Gastroesophageal sphincter (tissue), 4 donors: Measurements from ENCODE around the gene AGBL5. TPM values are rescaled to one million over a fixed set of nuclear protein-coding genes. Genes with fewer than 3 reads are reported as not detected.

Experiments
- ATAC-seq: fragments of 150-250 bp; one replicate; pipeline ENCODE4 v1.9.1; 2016; ENCODE audit warnings: mild to moderate bottlenecking, moderate library complexity
- H3K27ac ChIP-seq, 4 donors: fragments of 200-600 bp; sonication (generic) in 3 of 4; 1 replicate in 3 of 4; 2 replicates in 1 of 4; pipeline ENCODE4 v1.5.1; 2016 to 2019
- H3K27me3 ChIP-seq: fragments of 200-600 bp; sonication (generic); one replicate; pipeline ENCODE4 v1.5.1; 2019
- H3K36me3 ChIP-seq, 2 donors: fragments of 200-600 bp; sonication (generic); one replicate each; pipeline ENCODE4 v1.5.1; 2019; ENCODE audit warnings: control low read depth in 1 of 2
- H3K4me1 ChIP-seq, 3 donors: fragments of 200-600 bp; sonication (generic); 1 replicate in 2 of 3; 2 replicates in 1 of 3; pipeline ENCODE4 v1.5.1; 2016 to 2019; ENCODE audit warnings: control low read depth in 2 of 3
- H3K4me3 ChIP-seq, 2 donors: fragments of 200-600 bp; sonication (generic); one replicate each; pipeline ENCODE4 v1.5.1; 2019; ENCODE audit warnings: mild to moderate bottlenecking in 1 of 2, moderate library complexity in 1 of 2
- H3K9me3 ChIP-seq, 3 donors: fragments of 200-600 bp; sonication (generic); one replicate each; pipeline ENCODE4 v1.5.1; 2017 to 2019; ENCODE audit warnings: control low read depth in 2 of 3
- CTCF ChIP-seq, 4 experiments: fragments of 200-600 bp in 2 of 4; fragments of 450-650 bp in 2 of 4; sonication (generic) in 1 of 4; IDR thresholded peaks; one replicate each; pipeline ENCODE4 v1.5.1; 2017 to 2019; ENCODE audit warnings: antibody characterized with exemption in 4 of 4, mild to moderate bottlenecking in 2 of 4, moderate library complexity in 2 of 4
- EP300 ChIP-seq: sonication (generic); formaldehyde crosslinking; IDR thresholded peaks from one replicate; pipeline ENCODE4 v1.6.1; 2017; ENCODE audit warnings: antibody characterized with exemption, mild to moderate bottlenecking
- POLR2A ChIP-seq, 2 donors: fragments of 450-650 bp; IDR thresholded peaks; one replicate each; pipeline ENCODE4 v1.6.1; 2017; ENCODE audit warnings: antibody characterized with exemption in 2 of 2, mild to moderate bottlenecking in 2 of 2, moderate library complexity in 1 of 2
- POLR2AphosphoS5 ChIP-seq: sonication (generic); formaldehyde crosslinking; IDR thresholded peaks from one replicate; pipeline ENCODE4 v1.6.1; 2017; ENCODE audit warnings: antibody characterized with exemption
- WGBS, 2 donors: methylation state at CpG; one replicate each; pipeline ENCODE4 v1.1.5; 2018; ENCODE audit warnings: low coverage in 1 of 2; 5-methylcytosine and 5-hydroxymethylcytosine counted together
- total RNA-seq, 4 donors: library from RNA; depleted of rRNA; stranded (reverse); fragments of >200 nt; gene quantifications; one replicate each; pipeline ENCODE4 v1.1.0, GENCODE V29; 2016

Gene AGBL5
- total RNA-seq, 4 donors from 2014 or later: 16.2 to 31.7 (median 23.0) TPM

- no peak for ATAC-seq
- Histone ChIP-seq H3K4me1 (peaks cover 0 to 10% (median 0%) of the 10 kb centered on the region in 3 donors), H3K4me3 (no peak overlapping the region), H3K9me3 (no peaks in the 10 kb centered on the region), H3K27me3 (no peaks in the 10 kb centered on the region), H3K27ac (peak overlapping the region in 2 of 4 donors; percentile 9 to 43), H3K36me3 (peaks cover 0 to 46% of the 10 kb centered on the region in 2 donors)
- no peak for TF ChIP-seq POLR2AphosphoS5
- whole genome bisulfite sequencing, 2 donors: 59 to 72% methylated on average over 7 to 10 of the region's 10 CpGs
Observed at GRCh38 chr2:27042159-27042661, 9.3 kb upstream of the AGBL5 start.

- Histone ChIP-seq H3K4me3 (no peak overlapping the region), H3K36me3 (peaks cover 0 to 37% of the 10 kb centered on the region in 2 donors), H3K9me3 (no peaks in the 10 kb centered on the region), H3K4me1 (peaks cover 0 to 10% (median 0%) of the 10 kb centered on the region in 3 donors), H3K27ac (no peak overlapping the region), H3K27me3 (no peaks in the 10 kb centered on the region)
- ATAC-seq: no peak
- no peak for TF ChIP-seq CTCF (IDR thresholded peaks at IDR 0.05)
- no peak for TF ChIP-seq EP300
- TF ChIP-seq POLR2AphosphoS5: no peak
- no peak for TF ChIP-seq POLR2A (IDR thresholded peaks at IDR 0.05)
- 80 to 84% methylated on average over 3 to 7 of the region's 7 CpGs for WGBS, 2 donors
Observed at GRCh38 chr2:27042985-27043634, 8.4 kb upstream of the AGBL5 start.

- no peak for TF ChIP-seq EP300
- TF ChIP-seq CTCF (IDR thresholded peaks at IDR 0.05): no peak
- no peak for TF ChIP-seq POLR2AphosphoS5
- no peak for TF ChIP-seq POLR2A (IDR thresholded peaks at IDR 0.05)
- peak; percentile 3 for ATAC-seq
- H3K4me1 ChIP-seq: peaks cover 0 to 30% (median 15%) of the 10 kb centered on the region in 3 donors
- 20 to 31% methylated on average over 12 to 13 of the region's 52 CpGs for WGBS, 2 donors
- H3K27ac ChIP-seq: peak overlapping the region; percentile 85 to 98 (median 96)
- no peaks in the 10 kb centered on the region for H3K27me3 ChIP-seq
- H3K4me3 ChIP-seq: peak overlapping the region; percentile 89 to 99
- H3K36me3 ChIP-seq: peaks cover 0 to 19% of the 10 kb centered on the region in 2 donors
- H3K9me3 ChIP-seq: no peaks in the 10 kb centered on the region
Observed at GRCh38 chr2:27049422-27050280, 1.8 kb upstream of the AGBL5 start.

GRCh38 chr2:27050281-27050995, 1.0 kb upstream of the AGBL5 start:
- peak; percentile 83 for ATAC-seq
- Histone ChIP-seq H3K4me1 (peaks cover 0 to 30% (median 15%) of the 10 kb centered on the region in 3 donors), H3K4me3 (peak overlapping the region; percentile 89 to 99), H3K27me3 (no peaks in the 10 kb centered on the region), H3K36me3 (peaks cover 0 to 27% of the 10 kb centered on the region in 2 donors), H3K27ac (peak overlapping the region; percentile 85 to 98 (median 96)), H3K9me3 (no peaks in the 10 kb centered on the region)
- WGBS, 2 donors: 0% methylated on average over 10 of the region's 48 CpGs
- peak in 1 of 2 donors; percentile 22 for TF ChIP-seq POLR2A (IDR thresholded peaks at IDR 0.05)
- peak; percentile 37 to 84 (median 70) for TF ChIP-seq CTCF (IDR thresholded peaks at IDR 0.05)
- TF ChIP-seq EP300: no peak
- TF ChIP-seq POLR2AphosphoS5: peak; percentile 44
